D721Med (cell line): ENCODE measurements around the gene C21orf58.

Experiments used
- DNase-seq: peaks from one replicate; pipeline ENCODE4 v3.0.0; 2011; ENCODE audit warnings: low spot score; ENCODE audit not compliant: insufficient read length
- FAIRE-seq: peaks from 2 replicates; lab custom pipeline; 2011; peaks lifted over from hg19 to GRCh38; lab: Jason Lieb, UNC
- TF ChIP-seq, protein P1 (sequence below): IDR thresholded peaks from 2 replicates; pipeline ENCODE4 v1.5.1; 2012; ENCODE audit warnings: mild to moderate bottlenecking, control low read depth; ENCODE audit not compliant: insufficient read depth; ENCODE audit errors: missing control alignments

C21orf58 gene

DNA sequence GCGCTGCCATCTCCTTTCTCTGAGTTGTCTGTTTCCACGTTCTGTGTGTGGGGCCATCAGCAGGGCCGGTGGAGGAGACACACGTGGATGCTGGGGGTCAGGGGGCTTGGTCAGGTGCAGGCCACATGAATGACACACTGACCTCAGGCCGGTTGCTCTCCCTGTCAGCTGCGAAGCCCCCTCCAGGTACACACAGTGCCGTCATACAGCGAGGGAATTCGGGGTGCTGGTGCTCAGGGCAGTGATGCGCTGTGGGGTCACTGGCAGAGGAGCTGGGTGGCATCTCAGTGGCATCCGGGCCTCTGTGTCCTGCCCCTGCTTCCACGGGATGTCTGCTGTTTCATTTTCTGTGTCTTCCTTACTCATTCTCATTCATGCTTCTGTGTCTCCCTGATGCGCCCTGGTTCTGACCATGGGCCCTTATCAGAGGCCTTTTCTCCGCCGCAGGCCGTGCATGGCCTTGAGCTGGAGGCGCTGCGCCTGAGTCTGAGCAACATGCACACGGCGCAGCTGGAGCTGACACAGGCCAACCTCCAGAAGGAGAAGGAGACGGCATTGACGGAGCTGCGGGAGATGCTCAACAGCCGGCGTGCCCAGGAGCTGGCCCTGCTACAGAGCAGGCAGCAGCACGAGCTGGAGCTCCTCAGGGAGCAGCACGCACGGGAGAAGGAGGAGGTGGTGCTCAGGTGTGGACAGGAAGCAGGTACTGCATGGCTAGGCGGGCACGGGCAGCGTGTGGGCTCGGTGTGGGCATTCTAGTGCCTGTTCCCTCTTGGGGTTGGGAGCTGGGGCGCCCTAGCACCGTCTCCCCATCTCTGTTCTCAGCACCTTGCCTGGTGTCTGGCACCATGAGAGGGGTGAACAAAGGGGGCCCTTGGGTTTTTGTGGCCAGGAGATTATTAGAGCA, 22.9 kb upstream of the C21orf58 start:
- TF ChIP-seq, protein P1, sequence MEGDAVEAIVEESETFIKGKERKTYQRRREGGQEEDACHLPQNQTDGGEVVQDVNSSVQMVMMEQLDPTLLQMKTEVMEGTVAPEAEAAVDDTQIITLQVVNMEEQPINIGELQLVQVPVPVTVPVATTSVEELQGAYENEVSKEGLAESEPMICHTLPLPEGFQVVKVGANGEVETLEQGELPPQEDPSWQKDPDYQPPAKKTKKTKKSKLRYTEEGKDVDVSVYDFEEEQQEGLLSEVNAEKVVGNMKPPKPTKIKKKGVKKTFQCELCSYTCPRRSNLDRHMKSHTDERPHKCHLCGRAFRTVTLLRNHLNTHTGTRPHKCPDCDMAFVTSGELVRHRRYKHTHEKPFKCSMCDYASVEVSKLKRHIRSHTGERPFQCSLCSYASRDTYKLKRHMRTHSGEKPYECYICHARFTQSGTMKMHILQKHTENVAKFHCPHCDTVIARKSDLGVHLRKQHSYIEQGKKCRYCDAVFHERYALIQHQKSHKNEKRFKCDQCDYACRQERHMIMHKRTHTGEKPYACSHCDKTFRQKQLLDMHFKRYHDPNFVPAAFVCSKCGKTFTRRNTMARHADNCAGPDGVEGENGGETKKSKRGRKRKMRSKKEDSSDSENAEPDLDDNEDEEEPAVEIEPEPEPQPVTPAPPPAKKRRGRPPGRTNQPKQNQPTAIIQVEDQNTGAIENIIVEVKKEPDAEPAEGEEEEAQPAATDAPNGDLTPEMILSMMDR, result no peak
- FAIRE-seq (no peak), DNase-seq (no peak)

DNA sequence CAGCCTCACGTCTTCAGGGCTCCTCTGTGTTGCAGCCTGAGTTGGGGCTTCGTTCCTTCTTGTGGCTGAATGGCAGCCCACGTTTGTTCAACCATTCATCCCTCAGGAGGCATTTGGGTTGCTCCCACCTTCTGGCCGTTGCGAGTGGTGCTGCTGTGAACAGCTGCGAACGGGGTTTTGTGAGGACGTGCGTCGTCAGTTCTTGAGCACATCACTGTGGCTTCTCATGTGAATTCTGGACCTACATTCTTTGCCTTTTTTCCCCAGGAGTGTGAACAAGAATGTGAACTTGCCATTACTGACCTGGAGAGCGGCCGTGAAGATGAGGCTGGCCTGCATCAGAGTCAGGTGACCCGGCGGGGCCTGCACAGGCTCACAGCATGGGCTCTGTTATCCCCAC, 22.2 kb upstream of the C21orf58 start:
- DNase-seq (no peak), FAIRE-seq (no peak)
- TF ChIP-seq, protein P1, result no peak

DNA sequence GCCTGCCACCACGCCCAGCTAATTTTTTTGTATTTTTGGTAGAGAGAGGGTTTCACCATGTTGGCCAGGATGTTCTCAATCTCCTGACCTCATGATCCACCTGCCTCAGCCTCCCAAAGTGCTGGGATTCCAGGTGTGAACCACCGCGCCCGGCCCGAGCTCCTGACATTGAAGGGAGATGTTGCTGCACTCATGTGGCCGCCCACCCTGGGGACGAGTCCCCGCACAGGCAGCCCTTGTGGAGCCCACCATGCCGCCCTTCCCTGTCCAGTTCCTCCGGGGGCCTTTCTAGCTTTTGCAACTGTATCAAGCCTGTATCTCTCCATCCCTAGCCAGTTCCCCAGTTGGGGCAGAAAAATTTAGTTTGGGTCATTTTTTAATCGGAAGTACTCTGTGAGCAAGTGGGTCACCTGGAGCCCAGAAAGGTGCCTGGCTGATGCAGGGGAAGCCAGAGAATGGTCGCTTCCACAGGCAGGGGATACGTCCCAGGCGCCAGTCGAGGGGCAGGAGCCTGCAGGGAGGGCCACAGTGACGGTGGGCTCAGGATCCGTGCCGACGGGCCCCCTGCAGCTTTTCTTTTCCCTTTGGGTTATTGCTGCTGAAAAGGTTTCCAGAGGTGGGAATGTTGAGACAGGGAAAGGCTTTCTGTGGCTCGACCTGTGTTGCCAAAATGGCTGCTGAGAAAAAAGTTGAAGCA, 20.7 kb upstream of the C21orf58 start:
- DNase-seq, result no peak

DNA sequence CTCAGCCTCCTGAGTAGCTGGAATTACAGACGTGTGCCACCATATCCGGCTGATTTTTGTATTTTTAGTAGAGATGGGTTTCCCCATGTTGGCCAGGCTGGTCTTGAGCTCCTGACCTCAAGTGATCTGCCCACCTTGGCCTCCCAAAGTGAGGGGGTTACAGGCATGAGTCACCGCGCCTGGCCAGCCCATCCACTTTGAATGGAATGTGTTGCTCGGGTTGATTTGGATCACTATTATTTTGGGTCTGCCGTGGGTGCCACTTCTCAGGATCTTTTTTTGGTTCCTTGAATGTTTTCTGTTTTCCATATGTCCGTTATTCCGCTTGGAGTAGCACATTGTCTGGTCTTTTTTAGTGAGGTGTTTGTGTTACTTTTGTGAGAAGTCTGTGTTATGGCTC, 17.3 kb upstream of the C21orf58 start:
- FAIRE-seq (no peak), DNase-seq (no peak)
- TF ChIP-seq, protein P1, result no peak

More for the DNA sequence above, 20.7 kb upstream of the C21orf58 start:
- FAIRE-seq, result no peak
- TF ChIP-seq, protein P1, result no peak

DNA sequence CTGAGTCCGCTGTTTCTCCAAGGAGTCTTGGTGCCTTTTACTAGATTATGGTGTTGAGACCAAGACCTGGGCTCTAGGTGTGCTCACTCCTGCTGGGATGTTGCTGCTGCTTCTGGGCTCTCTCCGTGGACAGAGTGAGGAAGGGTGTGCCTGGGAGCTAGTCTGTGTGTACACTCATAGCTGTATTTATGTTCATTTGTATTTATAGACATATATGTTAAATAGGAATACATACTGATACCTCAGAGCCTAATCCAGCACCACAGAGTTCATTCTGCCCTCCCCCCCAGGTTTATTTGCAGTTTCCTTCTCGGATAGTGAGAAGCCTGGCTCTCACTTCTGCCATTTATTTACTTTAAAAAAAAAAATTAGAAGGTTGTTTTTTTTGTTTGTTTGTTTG, 12.9 kb upstream of the C21orf58 start:
- no peak for DNase-seq
- TF ChIP-seq, protein P1, result no peak
- no peak for FAIRE-seq

DNA sequence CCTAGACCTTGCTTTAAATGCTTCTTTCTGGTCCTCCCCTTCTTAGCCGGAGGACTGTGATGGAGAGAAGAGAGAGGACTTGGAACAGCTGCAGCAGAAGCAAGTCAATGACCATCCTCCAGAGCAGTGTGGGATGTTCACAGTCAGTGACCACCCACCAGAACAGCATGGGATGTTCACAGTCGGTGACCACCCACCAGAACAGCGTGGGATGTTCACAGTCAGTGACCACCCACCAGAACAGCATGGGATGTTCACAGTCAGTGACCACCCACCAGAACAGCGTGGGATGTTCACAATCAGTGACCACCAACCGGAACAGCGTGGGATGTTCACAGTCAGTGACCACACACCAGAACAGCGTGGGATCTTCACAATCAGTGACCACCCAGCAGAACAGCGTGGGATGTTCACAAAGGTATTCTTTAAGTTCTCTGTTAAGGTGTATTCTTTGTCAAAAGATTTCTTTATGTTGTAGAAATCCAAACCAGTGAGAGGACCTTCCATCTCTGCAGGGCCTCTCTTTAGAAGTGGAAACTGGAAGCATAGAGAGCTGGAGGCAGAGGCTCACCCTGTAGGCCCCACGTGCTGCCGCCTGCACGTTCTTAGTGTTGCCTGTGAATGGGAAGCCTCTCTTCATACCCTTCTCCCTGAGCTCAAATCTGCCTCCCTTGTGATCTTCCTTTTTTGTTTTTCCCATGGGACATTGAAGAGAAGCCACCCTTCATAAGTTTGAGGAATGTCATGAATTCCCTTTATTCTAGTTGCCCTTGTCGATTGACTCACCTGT, 10.9 kb upstream of the C21orf58 start:
- no peak for FAIRE-seq
- no peak for DNase-seq
- TF ChIP-seq, protein P1, result no peak
